ENCODE results near the gene NXN.
"Not testable (repeated sequence)": the region's sequence is repeated elsewhere in the genome, so short reads cannot be mapped to it uniquely, and the experiment has no call there.

Gene NXN

DNA sequence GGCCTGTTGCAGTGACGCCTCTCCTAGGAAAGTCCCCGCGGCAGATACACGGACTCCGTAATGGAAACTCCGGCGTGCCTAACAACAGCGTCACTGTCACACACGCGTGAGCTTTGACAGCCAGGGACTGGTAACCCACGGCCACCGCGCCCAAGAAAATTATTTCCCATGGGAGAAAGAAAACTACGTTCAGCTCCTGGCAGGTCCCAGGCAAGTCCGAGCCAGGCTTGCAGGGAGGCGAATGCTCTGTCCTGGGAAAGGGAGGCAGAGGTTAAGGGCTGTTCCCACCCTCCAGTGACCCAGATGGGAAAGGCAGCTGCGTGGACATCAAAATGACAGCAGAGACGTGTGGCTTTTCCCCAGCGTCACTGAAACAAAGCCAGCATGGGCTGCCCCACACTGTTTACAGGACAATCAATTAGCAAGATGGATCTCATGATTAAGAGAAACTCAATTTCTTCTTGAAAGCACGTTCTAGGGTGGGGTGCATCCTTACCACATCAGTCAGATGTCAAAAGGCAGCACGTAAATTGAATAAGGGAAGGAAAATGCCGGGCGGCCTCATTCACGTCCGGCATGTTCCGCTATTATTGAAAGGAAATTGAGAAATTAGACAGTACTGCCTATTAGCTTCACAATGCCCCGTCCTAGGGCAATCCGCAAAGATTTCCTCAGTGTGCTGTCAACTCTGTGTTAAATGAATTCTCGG is 82.5 kb downstream of the NXN start:
- peak in 17 of 56 donors; percentile 0 to 75 (median 21) for DNase-seq

DNA sequence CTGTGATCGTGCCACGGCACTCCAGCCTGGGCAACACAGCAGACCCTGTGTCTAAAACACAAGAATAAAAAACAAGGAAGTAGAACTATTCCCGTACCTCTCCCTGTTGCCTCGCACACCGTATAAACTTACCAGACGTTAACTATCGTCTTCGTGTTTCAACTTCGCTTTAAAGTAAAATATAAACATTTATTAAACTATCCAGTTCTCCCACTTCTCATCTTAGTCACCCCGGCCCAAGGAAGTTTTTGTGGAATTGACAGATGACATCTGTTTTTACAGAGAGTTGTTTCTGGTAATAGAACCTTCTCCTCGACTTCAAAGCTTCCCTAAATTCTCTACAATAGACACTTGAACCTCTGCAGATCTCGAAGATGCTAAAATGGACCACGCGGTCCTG is 83.1 kb downstream of the NXN start:
- DNase-seq = no peak

DNA sequence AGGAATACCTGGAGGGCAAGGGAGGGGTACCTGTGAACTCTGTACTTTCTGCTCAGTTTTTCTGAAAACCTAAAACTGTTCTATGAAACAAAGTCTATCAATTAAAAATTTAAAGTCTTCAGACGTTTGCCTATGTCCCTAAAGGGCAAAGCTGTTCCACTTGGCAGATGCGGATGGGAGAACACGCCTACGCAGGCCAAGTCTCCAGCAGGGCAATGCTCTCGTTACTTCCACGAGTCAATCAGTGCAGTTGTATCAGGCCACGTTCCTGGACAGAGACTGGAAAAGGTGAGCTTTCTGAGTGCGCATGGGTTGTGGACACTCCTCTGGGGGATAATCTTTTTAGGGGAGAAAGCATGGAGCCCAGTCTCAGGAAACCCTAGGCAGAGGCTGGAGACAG is 86.6 kb downstream of the NXN start:
- DNase-seq = no peak

DNA sequence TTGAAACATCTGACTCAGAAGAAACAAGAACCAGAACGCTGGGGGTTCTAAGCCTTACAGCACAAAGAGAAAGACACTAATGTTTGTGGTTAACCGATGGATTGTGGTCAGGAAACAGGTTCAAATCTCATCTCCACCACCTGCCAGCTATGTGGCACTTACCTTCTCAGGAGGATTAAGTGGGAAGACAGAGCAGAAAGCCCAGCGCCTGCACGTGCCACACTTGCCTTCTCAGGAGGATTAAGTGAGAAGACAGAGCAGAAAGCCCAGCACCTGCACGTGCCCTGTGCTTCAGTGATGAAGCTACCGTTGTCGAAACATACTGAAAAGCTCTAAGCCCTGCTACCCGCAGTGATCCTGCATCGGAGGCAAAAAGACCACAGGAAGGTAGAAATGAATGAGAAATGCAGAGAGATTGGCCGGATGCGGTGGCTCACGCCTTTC is 90.6 kb downstream of the NXN start:
- no peak for DNase-seq

- no peak for DNase-seq
Measured at GRCh38 chr17:887551-888209, 91.9 kb downstream of the NXN start.

DNA sequence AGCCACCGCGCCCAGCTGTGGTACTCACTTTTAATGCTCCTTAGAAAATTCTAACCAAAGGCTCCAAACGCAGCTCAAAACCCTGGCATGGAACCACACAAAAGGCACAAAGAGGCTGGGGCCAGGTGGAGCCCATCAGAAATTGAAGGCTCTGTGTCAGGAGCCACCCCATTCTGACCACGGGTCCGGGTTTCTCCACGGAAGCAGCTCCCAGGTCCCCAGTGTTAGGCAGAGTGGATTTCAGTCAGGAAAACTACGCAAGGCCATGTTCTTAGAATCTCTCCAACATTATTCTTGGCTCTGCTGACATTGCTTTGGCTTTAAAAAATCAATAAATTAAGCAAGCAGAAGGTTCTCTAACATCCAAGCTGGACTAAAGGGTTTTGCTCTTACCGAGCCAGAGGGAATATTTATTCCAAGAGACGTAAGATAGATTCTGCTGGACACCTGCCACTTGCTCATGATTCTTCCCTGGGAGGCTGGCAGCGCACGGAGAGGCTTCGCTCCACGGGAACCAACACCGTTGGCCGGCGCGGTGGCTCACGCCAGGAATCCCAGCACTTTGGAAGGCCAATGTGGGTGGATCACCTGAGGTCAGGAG is 93.5 kb downstream of the NXN start:
- peak in 16 of 56 donors; percentile 5 to 59 (median 20) for DNase-seq

- DNase-seq = no peak
Measured at GRCh38 chr17:883586-883962, 96.0 kb downstream of the NXN start.

- DNase-seq = peak in 3 of 56 donors; percentile 6 to 29 (median 8)
Measured at GRCh38 chr17:882827-883585, 96.6 kb downstream of the NXN start.

DNA sequence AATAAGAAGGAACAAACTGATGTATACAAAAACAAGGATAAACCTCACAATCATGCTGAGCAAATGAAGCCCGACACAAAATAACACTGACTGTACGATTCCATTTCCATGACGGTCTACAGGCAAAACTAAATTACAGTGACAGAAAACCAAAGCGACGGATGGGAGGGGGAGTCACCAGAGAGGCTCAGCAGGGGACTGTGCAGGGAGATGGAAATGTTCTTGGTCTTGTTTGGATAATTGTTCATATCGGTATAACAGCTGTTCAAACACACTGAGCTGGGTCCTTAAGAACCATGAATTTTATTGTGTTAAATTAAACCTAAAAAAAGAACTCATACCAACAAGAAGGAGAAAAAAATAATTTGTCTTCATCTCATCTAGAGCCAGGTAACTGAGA is 97.8 kb downstream of the NXN start:
- no peak for DNase-seq

DNA sequence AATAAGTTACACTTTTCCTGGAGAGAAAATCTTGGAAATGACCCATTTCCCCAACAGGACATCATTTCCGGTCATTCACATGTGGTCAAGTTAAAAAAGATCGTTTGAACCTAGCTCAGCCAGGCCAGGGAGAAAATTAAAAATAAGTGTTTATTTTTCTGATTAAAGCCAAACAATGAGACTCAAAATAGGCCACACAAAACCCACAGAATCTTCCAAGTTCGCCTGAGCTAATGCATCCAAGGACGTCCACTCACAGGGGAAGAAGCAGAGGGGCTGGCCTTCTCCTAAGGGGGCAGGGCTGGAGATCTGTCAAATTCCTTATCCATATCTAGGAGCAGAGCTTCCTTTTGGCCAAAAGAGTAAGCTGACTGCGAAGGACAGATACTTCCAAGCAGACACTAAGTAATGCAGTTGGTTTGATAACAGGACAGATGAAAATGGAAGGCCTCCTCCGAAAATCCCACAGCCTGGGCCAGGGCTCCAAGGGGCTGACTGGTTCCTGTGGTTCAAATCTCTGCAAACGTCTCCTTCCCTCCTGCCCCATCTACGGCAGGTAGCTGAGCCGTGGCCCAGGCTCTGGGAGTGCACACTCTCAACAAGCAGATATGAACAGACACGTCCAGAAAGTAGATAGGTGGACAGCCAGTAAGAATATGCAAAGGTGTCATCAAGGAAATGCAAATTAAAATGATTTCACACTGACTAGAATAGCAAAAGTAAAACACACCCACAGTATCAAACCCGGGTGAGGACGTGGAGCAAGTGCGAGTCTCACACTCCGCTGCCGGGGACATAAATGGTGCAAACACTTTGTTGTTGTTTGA is 98.9 kb downstream of the NXN start:
- no peak for DNase-seq

DNA sequence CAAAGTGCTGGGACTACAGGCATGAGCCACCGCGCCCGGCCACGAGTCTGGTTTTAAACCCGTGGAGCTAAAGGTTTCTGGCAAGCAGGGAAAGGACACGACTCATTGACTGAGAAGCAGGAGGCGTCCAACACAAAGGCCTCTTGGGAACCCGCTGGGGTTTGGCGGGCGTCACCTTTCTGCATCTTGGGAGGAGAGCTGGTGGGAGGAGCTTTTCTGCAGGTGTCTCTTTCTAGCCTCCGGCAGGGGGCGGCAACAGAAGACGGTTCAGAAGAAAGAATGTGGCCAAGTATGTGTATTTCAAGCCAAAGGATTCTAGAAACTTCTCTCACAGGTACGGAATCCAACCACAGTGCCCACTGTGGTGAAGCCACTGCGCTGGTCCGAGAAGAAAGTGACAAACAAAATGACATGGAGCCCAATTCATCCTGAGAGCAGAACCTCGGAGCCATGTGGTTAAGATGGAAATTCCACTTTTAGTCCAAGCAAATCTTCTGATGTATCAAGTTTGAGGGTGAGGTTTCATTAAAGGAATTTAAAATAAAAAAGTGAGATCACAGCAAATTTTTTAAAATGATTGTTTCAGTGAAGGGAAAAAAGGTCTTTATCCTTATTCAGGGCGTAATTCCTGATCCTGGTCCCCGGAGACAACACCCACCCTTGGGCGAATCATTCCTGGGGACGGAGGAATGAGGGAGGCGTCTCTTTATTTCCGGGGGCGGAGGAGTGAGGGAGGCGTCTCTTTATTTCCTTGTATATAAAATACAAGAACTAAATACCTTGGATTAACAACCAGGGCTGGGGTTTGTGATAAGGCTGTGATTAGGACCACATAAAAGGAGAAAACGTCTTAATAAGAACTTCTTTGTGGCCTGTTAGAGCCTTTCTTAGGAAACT is 99.8 kb downstream of the NXN start:
- DNase-seq = peak in 5 of 56 donors; percentile 2 to 25 (median 16)

- DNase-seq = no peak
Measured at GRCh38 chr17:877630-878029, 101.9 kb downstream of the NXN start.

DNA sequence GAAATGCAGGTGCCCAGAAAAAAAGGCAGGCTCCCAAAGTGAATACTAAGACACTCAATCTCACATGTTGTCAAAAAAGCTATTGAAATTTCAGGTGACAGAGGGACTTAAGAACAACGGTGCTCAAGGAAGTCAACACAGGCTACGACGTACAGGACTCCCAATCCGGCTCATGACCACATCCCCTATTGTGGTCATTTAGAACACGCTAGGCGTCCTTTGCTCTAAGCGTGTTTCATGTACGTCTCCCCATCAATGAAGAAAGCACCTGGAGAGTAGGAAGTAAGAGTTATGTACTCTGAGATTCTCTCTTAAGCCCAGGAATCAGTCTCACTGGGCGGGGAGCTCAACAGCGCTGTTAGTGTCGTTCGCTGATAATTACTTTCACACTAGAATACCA is 103.3 kb downstream of the NXN start:
- no peak for DNase-seq

- not testable (repeated sequence) for DNase-seq
Measured at GRCh38 chr17:874590-874989, 105.0 kb downstream of the NXN start.

GRCh38 chr17:872855-873254 is 106.7 kb downstream of the NXN start:
- no peak for DNase-seq

GRCh38 chr17:871751-872519 is 107.6 kb downstream of the NXN start:
- no peak for DNase-seq

DNA sequence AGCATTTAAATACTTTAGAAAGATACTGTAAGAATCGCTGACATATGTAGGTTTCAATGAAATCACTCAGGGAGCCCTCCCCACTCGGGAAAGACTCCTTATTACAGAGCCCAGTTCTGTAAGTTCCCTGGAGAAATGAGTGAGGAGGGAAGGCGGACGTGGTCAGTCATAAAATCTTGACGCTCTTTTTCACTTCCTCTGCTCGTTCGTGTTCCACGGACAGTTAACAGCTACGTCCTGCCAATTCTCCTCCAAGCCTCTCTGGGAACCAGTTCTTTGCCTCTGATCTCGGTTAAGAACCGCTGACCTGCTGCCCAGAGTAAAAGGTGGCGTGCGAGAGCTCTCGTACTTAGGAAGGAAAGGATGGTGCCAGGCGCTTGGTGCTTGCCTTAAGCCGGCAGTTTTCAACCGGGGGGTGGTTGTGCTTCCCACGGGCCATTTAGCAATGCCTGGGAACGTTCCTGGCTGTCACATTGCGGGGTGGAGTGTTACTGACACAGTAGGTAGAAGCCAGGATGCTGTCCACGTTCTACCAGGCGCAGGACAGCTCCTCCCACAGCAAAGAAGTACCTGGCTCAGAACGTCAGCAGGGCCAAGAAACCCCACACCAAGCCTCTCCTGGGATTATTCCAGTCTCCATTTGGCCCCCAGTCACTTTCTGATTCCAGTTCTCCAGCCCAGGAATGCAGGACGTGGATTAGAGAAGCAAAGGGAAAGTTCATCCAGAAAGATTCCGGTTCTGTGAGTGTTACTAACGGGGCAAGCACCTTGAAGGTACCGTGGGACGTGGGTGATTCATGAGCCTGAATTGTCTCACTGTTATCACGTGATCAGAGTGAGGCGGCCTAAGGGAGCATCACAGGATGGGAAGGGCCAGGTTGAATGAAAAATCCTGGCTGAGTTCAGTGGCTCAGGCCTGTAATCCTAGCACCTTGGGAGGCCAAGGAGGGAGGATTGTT is 109.7 kb downstream of the NXN start:
- DNase-seq = peak in 13 of 56 donors; percentile 4 to 59 (median 17)

- DNase-seq = peak in 3 of 56 donors; percentile 7 to 16 (median 10)
Measured at GRCh38 chr17:869086-869485, 110.5 kb downstream of the NXN start.
